Upper lobe of left lung (tissue), 6 donors: Measurements from ENCODE around the gene C3orf38. TPM values are rescaled to one million over a fixed set of nuclear protein-coding genes. Genes with fewer than 3 reads are reported as not detected.

Source experiments
- ATAC-seq, 2 donors: fragments of 200-7000 bp; cut with Tn5 transposase; one replicate each; pipeline ENCODE4 v1.9.1; 2022; ENCODE audit warnings: mild to moderate bottlenecking in 2 of 2, moderate library complexity in 2 of 2; ENCODE audit not compliant: low FRiP score in 2 of 2
- DNase-seq, 2 donors: peaks; one replicate each; pipeline ENCODE4 v3.0.0-alpha.2; 2019 to 2020
- H3K27ac ChIP-seq, 4 donors: fragments of 200-600 bp; sonication (generic); one replicate each; pipeline ENCODE4 v1.5.1; 2016 to 2019
- H3K27me3 ChIP-seq, 4 donors: fragments of 200-600 bp; sonication (generic); one replicate each; pipeline ENCODE4 v1.5.1; 2017 to 2019
- H3K36me3 ChIP-seq, 4 donors: fragments of 200-600 bp; sonication (generic); one replicate each; pipeline ENCODE4 v1.5.1; 2016 to 2019
- H3K4me1 ChIP-seq, 4 donors: fragments of 200-600 bp; sonication (generic); one replicate each; pipeline ENCODE4 v1.5.1; 2018 to 2019
- H3K4me3 ChIP-seq, 4 donors: fragments of 200-600 bp; sonication (generic); one replicate each; pipeline ENCODE4 v1.5.1; 2017 to 2019; ENCODE audit warnings: mild to moderate bottlenecking in 2 of 4, moderate library complexity in 1 of 4
- H3K9me3 ChIP-seq, 4 donors: fragments of 200-600 bp; sonication (generic); one replicate each; pipeline ENCODE4 v1.5.1; 2018 to 2019
- CTCF ChIP-seq, 6 experiments: fragments of 450-650 bp in 4 of 6; fragments of 200-600 bp in 2 of 6; sonication (generic) in 2 of 6; IDR thresholded peaks; one replicate each; pipeline ENCODE4 v1.5.1; 2016 to 2019; ENCODE audit warnings: antibody characterized with exemption in 6 of 6
- EP300 ChIP-seq, 4 donors: sonication (generic); formaldehyde crosslinking; IDR thresholded peaks; one replicate each; pipeline ENCODE4 v1.5.1; 2017; ENCODE audit warnings: antibody characterized with exemption in 4 of 4, control low read depth in 2 of 4
- POLR2A ChIP-seq, 4 donors: fragments of 450-650 bp; IDR thresholded peaks; one replicate each; pipeline ENCODE4 v1.5.1; 2016 to 2017; ENCODE audit warnings: antibody characterized with exemption in 4 of 4, mild to moderate bottlenecking in 2 of 4
- POLR2AphosphoS5 ChIP-seq, 2 donors: sonication (generic); formaldehyde crosslinking; IDR thresholded peaks; one replicate each; pipeline ENCODE4 v1.5.1; 2017; ENCODE audit warnings: antibody characterized with exemption in 2 of 2
- WGBS, 2 donors: methylation state at CpG; one replicate each; pipeline ENCODE4 v1.1.5; 2017 to 2018; 5-methylcytosine and 5-hydroxymethylcytosine counted together
- total RNA-seq, 6 donors: library from RNA; depleted of rRNA in 4 of 6; stranded (reverse); fragments of >200 nt in 4 of 6; gene quantifications; one replicate each; pipeline versions ENCODE4 v1.1.0 to v1.2.1, GENCODE V29; 2016 to 2021
- donor health status: DM: no; HTN: no; CAD: no; lungs with moderate emphysema.
- donor health status: DM: no; HTN: yes; CAD: no; lungs with severe emphysema.

Gene C3orf38
- 10 to 100 TPM; 10.1 to 28.9 (median 20.4) TPM for total RNA-seq

GRCh38 chr3:88149509-88150362 is at the start of gene C3orf38:
C3orf38 (plus strand) TSS chr3:88149959; CDS start chr3:88150053, 94 bp downstream.
- ATAC-seq (peak; percentile 97 to 98), DNase-seq (peak; percentile 91 to 95)
- WGBS, 2 donors, result 1% methylated on average over 28 to 52 of the region's 57 CpGs
- H3K27me3 ChIP-seq, result no peaks in the 10 kb centered on the region
- peak within 1 kb of the TSS; percentile 86 to 96 (median 94) for H3K27ac ChIP-seq
- no peaks in the 10 kb centered on the region for H3K9me3 ChIP-seq
- peak in 1 of 6 experiments; percentile 13 for TF ChIP-seq CTCF (IDR thresholded peaks at IDR 0.05)
- peak; percentile 73 to 82 for TF ChIP-seq POLR2AphosphoS5 (IDR thresholded peaks at IDR 0.05)
- peak in 2 of 4 donors; percentile 57 to 76 for TF ChIP-seq POLR2A (IDR thresholded peaks at IDR 0.05)
- no peak for TF ChIP-seq EP300 (IDR thresholded peaks at IDR 0.05)
- H3K36me3 ChIP-seq, result peaks cover 0 to 17% (median 4%) of the 10 kb centered on the region in 4 donors
- H3K4me1 ChIP-seq, result peaks cover 18 to 41% (median 23%) of the 10 kb centered on the region in 4 donors
- peak within 1 kb of the TSS; percentile 68 to 78 (median 73) for H3K4me3 ChIP-seq

GRCh38 chr3:88101142-88101541 is 48.6 kb upstream of the C3orf38 start:
- Histone ChIP-seq H3K4me1 (no peaks in the 10 kb centered on the region), H3K4me3 (no peak overlapping the region), H3K9me3 (no peaks in the 10 kb centered on the region), H3K27ac (no peak overlapping the region), H3K27me3 (no peaks in the 10 kb centered on the region), H3K36me3 (no peaks in the 10 kb centered on the region)
- DNase-seq (no peak), ATAC-seq (no peak)
- no peak for TF ChIP-seq CTCF (IDR thresholded peaks at IDR 0.05)
- no peak for TF ChIP-seq POLR2AphosphoS5 (IDR thresholded peaks at IDR 0.05)
- no peak for TF ChIP-seq POLR2A (IDR thresholded peaks at IDR 0.05)
- no peak for TF ChIP-seq EP300 (IDR thresholded peaks at IDR 0.05)
- WGBS, 2 donors, result 93 to 98% methylated on average over 1 of the region's 1 CpG

- Histone ChIP-seq H3K36me3 (no peaks in the 10 kb centered on the region), H3K27me3 (no peaks in the 10 kb centered on the region), H3K4me3 (no peak overlapping the region), H3K9me3 (no peaks in the 10 kb centered on the region), H3K4me1 (no peaks in the 10 kb centered on the region), H3K27ac (no peak overlapping the region)
- TF ChIP-seq EP300 (IDR thresholded peaks at IDR 0.05) (no peak), POLR2AphosphoS5 (IDR thresholded peaks at IDR 0.05) (no peak), CTCF (IDR thresholded peaks at IDR 0.05) (no peak), POLR2A (IDR thresholded peaks at IDR 0.05) (no peak)
- DNase-seq (no peak), ATAC-seq (no peak)
These were observed 44.4 kb upstream of the C3orf38 start for GRCh38 chr3:88105325-88105724.

GRCh38 chr3:88112289-88112688 is 37.5 kb upstream of the C3orf38 start:
- DNase-seq, result no peak
- no peak for ATAC-seq
- TF ChIP-seq EP300 (IDR thresholded peaks at IDR 0.05), result no peak
- TF ChIP-seq POLR2A (IDR thresholded peaks at IDR 0.05), result no peak
- TF ChIP-seq CTCF (IDR thresholded peaks at IDR 0.05), result no peak
- TF ChIP-seq POLR2AphosphoS5 (IDR thresholded peaks at IDR 0.05), result no peak
- no peak overlapping the region for H3K27ac ChIP-seq
- 92 to 93% methylated on average over 1 of the region's 1 CpG for WGBS, 2 donors
- H3K4me1 ChIP-seq, result peaks cover 0 to 6% (median 2%) of the 10 kb centered on the region in 4 donors
- H3K9me3 ChIP-seq, result no peaks in the 10 kb centered on the region
- H3K27me3 ChIP-seq, result no peaks in the 10 kb centered on the region
- H3K4me3 ChIP-seq, result no peak overlapping the region
- peaks cover 0 to 15% (median 0%) of the 10 kb centered on the region in 4 donors for H3K36me3 ChIP-seq
